Colonic mucosa (tissue), 4 donors: ENCODE data around the gene CFAP298. TPM values are rescaled to one million over a fixed set of nuclear protein-coding genes. Genes with fewer than 3 reads are reported as not detected.
"Not testable (repeated sequence)": the region's sequence is repeated elsewhere in the genome, so short reads cannot be mapped to it uniquely, and the experiment has no call there.

ENCODE experiments used
- DNase-seq: peaks from one replicate; pipeline ENCODE4 v3.0.0-alpha.2; 2020
- H3K27ac ChIP-seq: fragments of 200-600 bp; one replicate; pipeline ENCODE4 v1.8.0; 2021
- H3K27me3 ChIP-seq: fragments of 200-600 bp; one replicate; pipeline ENCODE4 v1.8.0; 2021
- H3K36me3 ChIP-seq: fragments of 200-600 bp; one replicate; pipeline ENCODE4 v1.8.0; 2021
- H3K4me1 ChIP-seq: fragments of 200-600 bp; one replicate; pipeline ENCODE4 v1.8.0; 2021; ENCODE audit warnings: mild to moderate bottlenecking
- H3K4me3 ChIP-seq: fragments of 200-600 bp; one replicate; pipeline ENCODE4 v1.8.0; 2021
- H3K9ac ChIP-seq, 2 donors: one replicate each; pipeline ENCODE4 v1.7.0; 2013; ENCODE audit warnings: control low read depth in 2 of 2, low read depth in 2 of 2, low read length in 2 of 2
- H3K9me3 ChIP-seq: fragments of 200-600 bp; one replicate; pipeline ENCODE4 v1.8.0; 2021
- intact Hi-C: fragments of 100-400 bp; cut with DNase I; formaldehyde crosslinking; loops from one replicate; pipeline ENCODE4 v1.14.1; 2022
- total RNA-seq, 2 donors: library from RNA; stranded (reverse); fragmentation: NEBNext Ultra II Directional in 1 of 2; extraction: Animal tissue kit (Norgen Biotek cat#: 25700) in 1 of 2; gene quantifications; one replicate each; pipeline ENCODE4 v1.2.1, GENCODE V29; 2021
- TF ChIP-seq, protein P1 (sequence below): fragments of 200-600 bp; IDR thresholded peaks from one replicate; pipeline ENCODE4 v1.8.0; 2022; ENCODE audit warnings: antibody characterized with exemption, mild to moderate bottlenecking
- donor health status: healthy.
- donor health status: DM: no; HTN: no; CAD: no.
- donor health status: DM: no; HTN: no; CAD: no.

Gene CFAP298
- 10 to 100 TPM; 27.5 to 55.8 TPM for total RNA-seq

GRCh38 chr21:32612075-32612998, at the start of gene CFAP298:
Gene CFAP298 (minus strand): TSS chr21:32612377. CDS start chr21:32612243, 134 bp downstream.
- TF ChIP-seq, protein P1, sequence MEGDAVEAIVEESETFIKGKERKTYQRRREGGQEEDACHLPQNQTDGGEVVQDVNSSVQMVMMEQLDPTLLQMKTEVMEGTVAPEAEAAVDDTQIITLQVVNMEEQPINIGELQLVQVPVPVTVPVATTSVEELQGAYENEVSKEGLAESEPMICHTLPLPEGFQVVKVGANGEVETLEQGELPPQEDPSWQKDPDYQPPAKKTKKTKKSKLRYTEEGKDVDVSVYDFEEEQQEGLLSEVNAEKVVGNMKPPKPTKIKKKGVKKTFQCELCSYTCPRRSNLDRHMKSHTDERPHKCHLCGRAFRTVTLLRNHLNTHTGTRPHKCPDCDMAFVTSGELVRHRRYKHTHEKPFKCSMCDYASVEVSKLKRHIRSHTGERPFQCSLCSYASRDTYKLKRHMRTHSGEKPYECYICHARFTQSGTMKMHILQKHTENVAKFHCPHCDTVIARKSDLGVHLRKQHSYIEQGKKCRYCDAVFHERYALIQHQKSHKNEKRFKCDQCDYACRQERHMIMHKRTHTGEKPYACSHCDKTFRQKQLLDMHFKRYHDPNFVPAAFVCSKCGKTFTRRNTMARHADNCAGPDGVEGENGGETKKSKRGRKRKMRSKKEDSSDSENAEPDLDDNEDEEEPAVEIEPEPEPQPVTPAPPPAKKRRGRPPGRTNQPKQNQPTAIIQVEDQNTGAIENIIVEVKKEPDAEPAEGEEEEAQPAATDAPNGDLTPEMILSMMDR, result no peak
- intact Hi-C loops, result no loop called here

GRCh38 chr21:32661026-32661782, 49.0 kb upstream of the CFAP298 start:
- H3K9me3 ChIP-seq, intact Hi-C loops, H3K27ac ChIP-seq, DNase-seq, H3K9ac ChIP-seq, H3K4me1 ChIP-seq, H3K27me3 ChIP-seq, H3K4me3 ChIP-seq: not testable (repeated sequence)
- H3K36me3 ChIP-seq, result peaks cover 17% of the 10 kb centered on the region

More at GRCh38 chr21:32612075-32612998, at the start of gene CFAP298:
- Histone ChIP-seq H3K27me3 (no peaks in the 10 kb centered on the region), H3K36me3 (no peaks in the 10 kb centered on the region), H3K9ac (peak within 1 kb of the TSS; percentile 87 to 97), H3K27ac (peak within 1 kb of the TSS; percentile 84), H3K4me3 (peak within 1 kb of the TSS; percentile 75), H3K9me3 (no peaks in the 10 kb centered on the region), H3K4me1 (no peaks in the 10 kb centered on the region)
- DNase-seq, result peak; percentile 89

GRCh38 chr21:32658524-32658923, 46.3 kb upstream of the CFAP298 start:
- intact Hi-C loops, result loop anchor here (10.0 kb wide), 1 partner anchor 96 kb away; no protein-coding TSS in a partner anchor
- H3K4me1 ChIP-seq, result no peaks in the 10 kb centered on the region
- DNase-seq, result no peak
- no peaks in the 10 kb centered on the region for H3K9me3 ChIP-seq
- H3K36me3 ChIP-seq, result peaks cover 5% of the 10 kb centered on the region
- H3K4me3 ChIP-seq, result no peak overlapping the region
- no peak overlapping the region for H3K9ac ChIP-seq
- H3K27ac ChIP-seq, result no peak overlapping the region
- no peaks in the 10 kb centered on the region for H3K27me3 ChIP-seq
- TF ChIP-seq, protein P1, result no peak

DNA sequence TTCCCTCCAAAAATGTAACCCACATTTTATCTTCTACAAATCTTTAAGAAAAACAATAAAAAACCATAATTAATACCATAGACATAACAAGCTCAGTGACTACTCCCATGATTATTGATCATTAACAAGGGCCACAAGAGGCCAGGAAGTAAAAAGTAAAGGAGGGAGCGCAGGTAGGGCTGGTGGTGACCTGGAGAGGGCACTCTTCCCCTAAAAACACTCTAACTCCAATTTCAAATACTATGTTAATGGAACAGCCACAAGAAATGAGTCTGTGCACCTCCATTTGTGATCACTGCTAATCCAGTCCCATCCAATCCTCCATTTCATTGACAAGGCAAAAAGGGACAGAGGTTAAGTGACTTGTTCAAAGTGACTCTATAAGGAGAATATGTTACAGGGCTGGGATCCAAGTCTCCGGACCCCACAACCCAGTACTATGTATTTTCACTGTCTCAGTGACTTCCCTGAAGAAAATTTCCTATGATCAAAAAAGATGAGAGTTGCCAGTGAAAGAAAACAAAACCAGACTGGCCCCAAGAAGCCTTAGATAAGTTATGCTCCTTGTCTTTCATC, 41.2 kb upstream of the CFAP298 start:
- no peaks in the 10 kb centered on the region for H3K27me3 ChIP-seq
- no peak overlapping the region for H3K27ac ChIP-seq
- TF ChIP-seq, protein P1, result peak; percentile 51
- H3K9me3 ChIP-seq, result no peaks in the 10 kb centered on the region
- no peak for DNase-seq
- no peak overlapping the region for H3K4me3 ChIP-seq
- H3K9ac ChIP-seq, result no peak overlapping the region
- H3K4me1 ChIP-seq, result no peaks in the 10 kb centered on the region
- H3K36me3 ChIP-seq, result peaks cover 5% of the 10 kb centered on the region
- intact Hi-C loops, result loop anchor here (5.0 to 10.0 kb wide), 2 partner anchors 101 to 174 kb away; no protein-coding TSS in a partner anchor

DNA sequence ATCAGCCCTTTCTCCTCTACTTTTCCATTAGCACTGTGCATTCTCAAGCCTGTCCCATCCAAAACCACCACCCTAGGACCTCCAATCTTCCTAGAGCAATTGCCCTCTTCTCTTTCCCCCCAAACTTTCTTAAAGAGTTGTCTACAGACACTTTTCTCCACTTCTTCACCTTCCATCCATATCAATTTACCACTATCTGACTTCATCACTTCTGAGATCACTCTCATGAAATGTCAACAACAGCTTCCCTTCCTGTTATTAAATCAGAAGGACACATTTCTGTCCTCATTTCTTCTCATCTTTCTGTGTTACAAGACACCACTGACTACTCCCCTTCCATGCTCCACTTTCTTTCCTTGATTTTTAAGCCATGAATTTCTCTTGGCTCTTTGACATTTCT, 36.0 kb upstream of the CFAP298 start:
- TF ChIP-seq, protein P1, result no peak
- Histone ChIP-seq H3K4me1 (no peaks in the 10 kb centered on the region), H3K27ac (no peak overlapping the region), H3K9me3 (no peaks in the 10 kb centered on the region), H3K9ac (no peak overlapping the region), H3K27me3 (no peaks in the 10 kb centered on the region), H3K36me3 (no peaks in the 10 kb centered on the region), H3K4me3 (no peak overlapping the region)
- no peak for DNase-seq
- intact Hi-C loops, result no loop called here
